Panc1 (cell line): ENCODE data around the gene NNMT. TPM values are rescaled to one million over a fixed set of nuclear protein-coding genes. Genes with fewer than 3 reads are reported as not detected.

Source experiments
- ATAC-seq: fragments of 200-7000 bp; cut with Tn5 transposase; 2 replicates; pipeline ENCODE4 v1.9.1; 2020; ENCODE audit warnings: mild to moderate bottlenecking, moderate library complexity
- BruUV-seq: library from RNA; stranded (reverse); fragments of 400-500 nt; replicated peaks from 2 replicates; lab custom pipeline; 2021; lab: Mats Ljungman, UMichigan
- CTCF ChIA-PET: fragments of 300-600 bp; sonication (Branson Sonifier 250); formaldehyde crosslinking; loops from one replicate; lab custom pipeline; 2022; ENCODE audit warnings: antibody characterized with exemption; lab: Charles Lee
- POLR2A ChIA-PET: fragments of 300-600 bp; sonication (Branson Sonifier 250); formaldehyde crosslinking; loops from one replicate; lab custom pipeline; 2022; ENCODE audit warnings: antibody characterized with exemption; lab: Charles Lee
- DNase-seq: peaks from one replicate; pipeline ENCODE4 v3.0.0-alpha.2; 2010; ENCODE audit warnings: low read depth, low spot score
- H3K27ac ChIP-seq: 2 replicates; pipeline ENCODE4 v1.5.1; 2011; ENCODE audit warnings: mild to moderate bottlenecking, low read length, inconsistent platforms
- H3K27me3 ChIP-seq: fragments of 200-500 bp; sonication (Bioruptor generic); 2 replicates; pipeline ENCODE4 v1.6.0; 2014; ENCODE audit warnings: low read length, inconsistent platforms; ENCODE audit not compliant: control insufficient read depth, insufficient read depth
- H3K36me3 ChIP-seq: fragments of 200-500 bp; sonication (Bioruptor generic); 2 replicates; pipeline ENCODE4 v1.5.1; 2014; ENCODE audit warnings: inconsistent platforms, mild to moderate bottlenecking, low read length, moderate library complexity; ENCODE audit not compliant: control insufficient read depth, insufficient read depth
- H3K4me1 ChIP-seq: 2 replicates; pipeline ENCODE4 v1.5.1; 2011; ENCODE audit warnings: inconsistent platforms, mild to moderate bottlenecking, low read length, moderate library complexity; ENCODE audit not compliant: control insufficient read depth, insufficient read depth
- H3K4me3 ChIP-seq, 2 experiments: 2 replicates each; pipeline ENCODE4 v1.5.1; 2011 to 2012; ENCODE audit warnings: low read depth in 2 of 2, low read length in 2 of 2, mild to moderate bottlenecking in 2 of 2, inconsistent platforms in 1 of 2, moderate library complexity in 1 of 2
- H3K9me3 ChIP-seq: fragments of 200-500 bp; sonication (Bioruptor generic); 2 replicates; pipeline ENCODE4 v1.5.1; 2014; ENCODE audit warnings: low read depth, mild to moderate bottlenecking, inconsistent platforms, low read length, moderate library complexity; ENCODE audit not compliant: control insufficient read depth, insufficient read depth
- POLR2AphosphoS5 ChIP-seq: IDR thresholded peaks from 2 replicates; pipeline ENCODE4 v1.6.1; 2012; ENCODE audit warnings: mild to moderate bottlenecking, low read depth, low read length, moderate library complexity
- SIN3A ChIP-seq: IDR thresholded peaks from 2 replicates; pipeline ENCODE4 v1.6.1; 2012; ENCODE audit warnings: low read depth, mild to moderate bottlenecking, low read length, moderate library complexity, borderline replicate concordance; ENCODE audit not compliant: insufficient read depth
- TCF7L2 ChIP-seq: IDR thresholded peaks from 2 replicates; pipeline ENCODE4 v1.6.1; 2011; ENCODE audit warnings: mild to moderate bottlenecking, low read depth, low read length, inconsistent platforms
- in situ Hi-C: cut with HindIII; loops from 2 replicates; pipeline ENCODE4 v1.10.0; 2016; ENCODE audit warnings: low sequenced_read_pairs, low pct_unique_long_range_greater_than_20kb
- intact Hi-C: fragments of 100-400 bp; cut with micrococcal nuclease; formaldehyde crosslinking; loops from one replicate; pipeline ENCODE4 v1.10.0; 2022; ENCODE audit not compliant: unreplicated experiment
- total RNA-seq: library from RNA; stranded (reverse); gene quantifications from one replicate; pipeline ENCODE4 v1.2.1, GENCODE V29; 2021; ENCODE audit not compliant: unreplicated experiment
- TF ChIP-seq, protein P1 (sequence below): fragments of 450-650 bp; IDR thresholded peaks from 2 replicates; pipeline ENCODE4 v1.5.1; 2017; ENCODE audit warnings: mild to moderate bottlenecking
- TF ChIP-seq, protein P2 (sequence below), 2 experiments: IDR thresholded peaks; 2 replicates each; pipeline ENCODE4 v1.6.1; 2011 to 2012; ENCODE audit warnings: low read depth in 2 of 2, control low read depth in 1 of 2, low read length in 1 of 2, mild to moderate bottlenecking in 1 of 2, moderate library complexity in 1 of 2; ENCODE audit not compliant: insufficient read depth in 1 of 2

The NNMT gene
- total RNA-seq, 1 experiment from 2014 or later = 1.7 TPM

DNA sequence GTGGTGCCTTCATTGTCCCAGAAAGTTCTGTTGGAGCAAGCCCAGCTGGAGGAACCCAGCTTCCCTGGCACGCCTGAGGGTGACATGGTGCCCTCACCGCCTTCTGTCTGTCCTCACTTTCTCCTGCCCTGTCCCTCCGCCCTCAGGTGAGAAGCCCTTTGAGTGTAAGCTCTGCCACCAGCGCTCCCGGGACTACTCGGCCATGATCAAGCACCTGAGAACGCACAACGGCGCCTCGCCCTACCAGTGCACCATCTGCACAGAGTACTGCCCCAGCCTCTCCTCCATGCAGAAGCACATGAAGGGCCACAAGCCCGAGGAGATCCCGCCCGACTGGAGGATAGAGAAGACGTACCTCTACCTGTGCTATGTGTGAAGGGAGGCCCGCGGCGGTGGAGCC lies 46.0 kb upstream of the NNMT start:
- Histone ChIP-seq H3K4me3 (no peak overlapping the region), H3K36me3 (no peaks in the 10 kb centered on the region), H3K4me1 (no peaks in the 10 kb centered on the region), H3K9me3 (no peaks in the 10 kb centered on the region), H3K27me3 (no peaks in the 10 kb centered on the region; the same call in 1 of the 2 replicates), H3K27ac (no peak overlapping the region)
- no peak for DNase-seq
- BruUV-seq = no TSS peak
- no peak for ATAC-seq
- no peak for TF ChIP-seq POLR2AphosphoS5
- TF ChIP-seq, protein P1, sequence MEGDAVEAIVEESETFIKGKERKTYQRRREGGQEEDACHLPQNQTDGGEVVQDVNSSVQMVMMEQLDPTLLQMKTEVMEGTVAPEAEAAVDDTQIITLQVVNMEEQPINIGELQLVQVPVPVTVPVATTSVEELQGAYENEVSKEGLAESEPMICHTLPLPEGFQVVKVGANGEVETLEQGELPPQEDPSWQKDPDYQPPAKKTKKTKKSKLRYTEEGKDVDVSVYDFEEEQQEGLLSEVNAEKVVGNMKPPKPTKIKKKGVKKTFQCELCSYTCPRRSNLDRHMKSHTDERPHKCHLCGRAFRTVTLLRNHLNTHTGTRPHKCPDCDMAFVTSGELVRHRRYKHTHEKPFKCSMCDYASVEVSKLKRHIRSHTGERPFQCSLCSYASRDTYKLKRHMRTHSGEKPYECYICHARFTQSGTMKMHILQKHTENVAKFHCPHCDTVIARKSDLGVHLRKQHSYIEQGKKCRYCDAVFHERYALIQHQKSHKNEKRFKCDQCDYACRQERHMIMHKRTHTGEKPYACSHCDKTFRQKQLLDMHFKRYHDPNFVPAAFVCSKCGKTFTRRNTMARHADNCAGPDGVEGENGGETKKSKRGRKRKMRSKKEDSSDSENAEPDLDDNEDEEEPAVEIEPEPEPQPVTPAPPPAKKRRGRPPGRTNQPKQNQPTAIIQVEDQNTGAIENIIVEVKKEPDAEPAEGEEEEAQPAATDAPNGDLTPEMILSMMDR = no peak
- TF ChIP-seq SIN3A = no peak
- no peak for TF ChIP-seq TCF7L2
- TF ChIP-seq, protein P2, sequence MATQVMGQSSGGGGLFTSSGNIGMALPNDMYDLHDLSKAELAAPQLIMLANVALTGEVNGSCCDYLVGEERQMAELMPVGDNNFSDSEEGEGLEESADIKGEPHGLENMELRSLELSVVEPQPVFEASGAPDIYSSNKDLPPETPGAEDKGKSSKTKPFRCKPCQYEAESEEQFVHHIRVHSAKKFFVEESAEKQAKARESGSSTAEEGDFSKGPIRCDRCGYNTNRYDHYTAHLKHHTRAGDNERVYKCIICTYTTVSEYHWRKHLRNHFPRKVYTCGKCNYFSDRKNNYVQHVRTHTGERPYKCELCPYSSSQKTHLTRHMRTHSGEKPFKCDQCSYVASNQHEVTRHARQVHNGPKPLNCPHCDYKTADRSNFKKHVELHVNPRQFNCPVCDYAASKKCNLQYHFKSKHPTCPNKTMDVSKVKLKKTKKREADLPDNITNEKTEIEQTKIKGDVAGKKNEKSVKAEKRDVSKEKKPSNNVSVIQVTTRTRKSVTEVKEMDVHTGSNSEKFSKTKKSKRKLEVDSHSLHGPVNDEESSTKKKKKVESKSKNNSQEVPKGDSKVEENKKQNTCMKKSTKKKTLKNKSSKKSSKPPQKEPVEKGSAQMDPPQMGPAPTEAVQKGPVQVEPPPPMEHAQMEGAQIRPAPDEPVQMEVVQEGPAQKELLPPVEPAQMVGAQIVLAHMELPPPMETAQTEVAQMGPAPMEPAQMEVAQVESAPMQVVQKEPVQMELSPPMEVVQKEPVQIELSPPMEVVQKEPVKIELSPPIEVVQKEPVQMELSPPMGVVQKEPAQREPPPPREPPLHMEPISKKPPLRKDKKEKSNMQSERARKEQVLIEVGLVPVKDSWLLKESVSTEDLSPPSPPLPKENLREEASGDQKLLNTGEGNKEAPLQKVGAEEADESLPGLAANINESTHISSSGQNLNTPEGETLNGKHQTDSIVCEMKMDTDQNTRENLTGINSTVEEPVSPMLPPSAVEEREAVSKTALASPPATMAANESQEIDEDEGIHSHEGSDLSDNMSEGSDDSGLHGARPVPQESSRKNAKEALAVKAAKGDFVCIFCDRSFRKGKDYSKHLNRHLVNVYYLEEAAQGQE (IDR thresholded peaks at IDR 0.05; ENCODE audit: insufficient read depth in 1 of 2, low read depth in 2 of 2, low read length in 1 of 2) = no peak
- CTCF ChIA-PET = interaction anchor here (0.7 to 0.8 kb wide), 2 partner anchors 122 to 375 kb away, joined by 3 to 7 read pairs; partner anchors contain the start of gene USP28
- intact Hi-C loops (no loop called here), in situ Hi-C loops (no loop called here)
- POLR2A ChIA-PET = no interaction called here

DNA sequence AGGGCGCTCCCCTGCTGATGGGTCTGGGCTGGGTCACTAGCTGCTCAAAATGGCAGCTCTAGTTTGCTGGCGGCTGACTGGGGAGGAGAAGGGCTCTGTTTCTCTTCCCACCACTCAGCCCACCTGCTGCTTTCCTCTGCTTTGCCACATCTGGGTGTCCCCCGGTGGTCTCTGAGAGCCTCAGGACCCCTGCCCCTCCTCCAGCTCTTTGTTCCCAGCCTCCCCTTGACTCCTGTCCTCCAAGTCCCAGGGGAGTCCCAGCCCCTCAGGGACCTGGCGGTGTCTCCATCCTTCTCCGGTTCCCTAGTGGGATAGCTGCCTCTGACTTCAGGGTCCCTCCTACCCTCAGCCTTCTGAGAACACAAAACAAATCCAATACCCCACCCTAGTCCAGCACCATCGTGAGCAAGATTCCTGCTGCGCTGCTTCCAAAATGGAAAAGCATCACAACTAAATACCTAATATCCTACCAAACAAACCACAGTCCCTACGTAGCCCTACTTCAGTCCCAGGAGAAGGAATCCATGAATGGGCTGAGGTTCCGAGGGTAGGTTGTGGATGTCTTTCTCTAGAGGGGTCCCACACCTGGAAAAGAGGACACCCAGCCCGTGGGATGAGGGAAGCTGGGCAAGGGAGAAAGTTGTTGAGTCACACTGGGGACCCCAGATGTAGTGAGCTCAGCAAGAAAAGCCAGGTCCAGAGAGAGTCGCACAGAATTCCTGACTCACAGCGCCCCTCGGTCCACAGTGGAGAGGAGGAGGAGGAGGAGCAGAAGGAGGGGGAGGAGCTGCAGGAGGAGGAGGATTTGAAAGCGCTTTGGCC lies 45.0 kb upstream of the NNMT start:
- ChIA-PET CTCF (no interaction called here), POLR2A (interaction anchor here (0.6 kb wide), 1 partner anchor 209 kb away, joined by 7 read pairs; no protein-coding TSS in a partner anchor)
- TF ChIP-seq TCF7L2 (no peak), SIN3A (no peak), POLR2AphosphoS5 (no peak)
- TF ChIP-seq, protein P2 (IDR thresholded peaks at IDR 0.05; ENCODE audit: insufficient read depth in 1 of 2, low read depth in 2 of 2, low read length in 1 of 2) = no peak
- TF ChIP-seq, protein P1 = no peak
- Histone ChIP-seq H3K4me1 (no peaks in the 10 kb centered on the region), H3K27ac (no peak overlapping the region), H3K9me3 (no peaks in the 10 kb centered on the region), H3K27me3 (no peaks in the 10 kb centered on the region), H3K4me3 (no peak overlapping the region), H3K36me3 (no peaks in the 10 kb centered on the region)
- ATAC-seq (no peak), DNase-seq (no peak)
- intact Hi-C loops (no loop called here), in situ Hi-C loops (no loop called here)
- no TSS peak for BruUV-seq
